D341Med (cell line): ENCODE results near the gene ANKS1B.

ENCODE experiments used
- DNase-seq: peaks from one replicate; pipeline ENCODE4 v3.0.0; 2012; ENCODE audit warnings: low spot score

The ANKS1B gene

DNA sequence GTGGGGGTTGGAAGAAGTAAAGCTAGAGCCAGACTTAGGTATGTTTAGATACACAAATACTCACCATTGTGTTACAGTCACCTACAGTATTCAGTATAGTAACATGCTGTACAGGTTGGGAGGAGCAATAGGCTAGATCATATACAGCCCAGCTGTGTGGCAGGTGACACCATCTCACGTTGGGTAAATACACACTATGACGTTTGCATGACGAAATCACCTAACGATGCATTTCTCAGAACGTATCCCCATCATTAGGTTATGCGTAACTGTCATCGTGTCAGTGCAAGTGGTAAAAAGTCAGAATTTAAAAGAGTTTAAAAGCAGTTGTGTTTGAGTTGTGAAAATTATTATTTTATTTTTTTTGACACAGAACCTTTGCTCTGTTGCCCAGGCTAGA lies 1172.5 kb downstream of the ANKS1B start:
- DNase-seq = no peak

DNA sequence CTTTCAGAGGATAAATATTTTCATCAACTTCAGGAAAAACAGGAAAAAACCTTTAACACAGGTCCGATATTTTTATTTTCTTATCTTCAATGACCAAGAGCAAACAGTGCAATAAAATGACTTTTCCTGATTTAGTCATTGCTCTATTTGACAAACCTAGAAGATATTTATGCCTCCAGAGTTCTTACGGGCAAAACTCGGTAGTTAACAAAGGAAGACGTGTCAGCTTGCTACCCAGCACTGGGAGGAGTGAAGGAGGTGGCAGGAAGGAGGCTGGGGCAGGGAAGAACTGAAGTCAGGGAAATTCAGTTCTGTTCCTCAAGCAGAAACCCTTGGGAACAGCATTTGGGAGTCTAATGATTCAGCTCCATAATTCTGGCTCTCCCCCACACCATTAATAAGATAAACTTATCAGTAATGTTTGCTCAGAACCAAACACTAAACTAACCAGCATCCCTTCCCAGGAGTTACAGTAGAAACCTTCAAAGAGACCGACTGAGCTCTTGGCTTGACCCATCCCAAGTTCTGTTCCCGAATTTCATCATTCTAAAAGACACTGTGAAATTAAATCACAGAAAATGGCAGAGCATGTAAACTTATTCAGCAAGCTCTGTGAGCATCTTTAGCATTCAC lies 1176.4 kb downstream of the ANKS1B start:
- no peak for DNase-seq

DNA sequence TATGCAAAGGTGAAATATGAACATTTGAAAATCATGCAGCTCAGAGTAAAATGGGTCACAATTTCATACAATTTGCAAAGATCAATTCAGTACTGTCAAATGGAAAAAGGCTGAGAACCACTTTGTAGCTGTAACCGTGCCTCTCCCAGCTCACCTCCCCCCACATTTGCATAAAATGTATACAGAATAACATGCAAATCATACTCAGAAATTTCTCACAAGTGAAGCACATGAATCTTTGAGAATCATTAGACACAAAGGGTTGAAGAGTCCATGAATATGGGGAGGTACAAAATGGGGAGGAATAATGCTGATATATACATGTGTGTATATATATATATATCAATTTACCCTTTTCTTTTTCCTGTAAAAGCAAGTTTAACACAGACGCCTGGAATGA lies 1177.5 kb downstream of the ANKS1B start:
- no peak for DNase-seq

DNA sequence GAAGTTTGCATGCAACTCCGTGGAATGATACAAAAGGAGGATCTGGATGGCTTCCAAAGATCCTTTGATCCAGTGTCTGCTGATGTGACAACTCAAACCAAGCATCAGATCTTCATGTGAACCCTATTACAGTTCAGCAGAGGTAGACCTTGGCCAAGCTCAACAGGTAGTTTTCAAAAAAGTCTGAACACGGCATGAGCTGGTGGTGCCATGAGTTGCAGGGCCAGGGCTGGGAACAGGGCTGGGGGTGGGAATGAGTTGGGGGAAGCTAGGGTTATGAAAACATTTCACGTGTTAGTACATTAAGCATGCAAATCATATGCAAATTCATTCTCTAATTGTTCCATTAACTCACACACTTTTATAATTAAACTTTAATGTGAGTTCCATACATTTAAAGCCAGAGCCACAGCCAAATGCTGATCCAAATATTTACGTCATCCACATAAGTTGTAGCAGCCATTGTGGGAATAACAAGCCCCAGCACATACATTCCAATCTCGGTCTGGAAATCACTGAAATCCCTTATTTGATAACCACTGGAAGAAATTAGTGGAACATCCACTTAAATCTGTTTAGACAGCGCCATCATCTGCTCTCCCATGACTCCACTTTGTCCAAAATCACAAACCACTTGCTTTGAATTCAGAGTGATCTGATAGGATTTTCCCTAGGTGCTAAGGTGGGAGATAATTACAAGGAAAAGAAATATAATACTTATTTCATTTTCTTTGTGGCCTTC lies 1181.1 kb downstream of the ANKS1B start:
- DNase-seq = no peak

DNA sequence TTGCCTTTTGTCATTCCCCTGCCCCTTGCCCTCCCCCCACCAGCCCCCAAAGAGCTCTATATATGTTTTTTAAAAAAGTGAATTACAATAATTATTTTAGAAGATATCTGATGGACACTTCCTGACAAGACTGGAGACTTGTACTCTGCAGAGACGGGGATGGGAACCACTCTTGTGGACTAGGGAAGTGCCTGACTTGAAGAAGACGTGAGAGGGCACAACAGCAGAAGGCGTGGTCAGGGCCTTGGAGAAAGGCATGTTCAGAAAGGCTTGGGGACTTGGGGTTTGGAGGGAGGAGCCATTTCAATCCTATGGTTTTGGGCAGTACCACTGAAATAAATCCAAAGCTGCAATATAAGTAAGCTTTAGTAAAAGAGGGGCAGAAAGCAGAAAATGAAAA lies 1184.9 kb downstream of the ANKS1B start:
- DNase-seq = no peak

DNA sequence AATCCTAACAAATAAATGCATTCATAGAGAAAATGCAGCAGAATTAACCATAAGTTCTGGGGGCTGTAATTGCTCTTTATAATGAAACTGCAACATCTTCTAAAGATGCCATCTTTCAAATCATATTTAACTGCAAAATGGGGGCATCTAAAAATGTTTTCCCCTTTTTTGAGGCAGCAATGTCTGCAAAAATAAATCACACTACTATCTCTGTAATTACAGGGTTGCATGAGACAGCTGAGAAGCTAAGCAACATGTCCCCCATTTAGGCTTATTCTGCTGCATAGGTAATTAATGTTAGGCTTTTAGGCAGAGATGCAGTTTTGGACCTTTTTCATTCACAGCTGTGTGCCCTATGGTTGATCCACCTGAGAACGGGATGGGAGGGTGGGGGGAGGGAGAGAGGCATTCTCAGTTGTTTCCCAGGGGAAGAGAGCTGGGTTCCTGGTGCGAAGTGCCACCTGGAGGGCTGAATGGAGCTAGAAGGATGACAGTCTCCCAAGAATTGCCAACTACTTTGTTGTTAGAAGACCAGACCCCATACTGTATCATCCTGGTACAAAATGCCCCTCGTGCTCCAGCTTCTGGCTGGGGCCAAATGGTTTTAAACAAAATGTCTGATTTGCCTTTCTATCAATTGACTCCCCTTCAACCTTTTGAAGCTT lies 1185.5 kb downstream of the ANKS1B start:
- DNase-seq = no peak

DNA sequence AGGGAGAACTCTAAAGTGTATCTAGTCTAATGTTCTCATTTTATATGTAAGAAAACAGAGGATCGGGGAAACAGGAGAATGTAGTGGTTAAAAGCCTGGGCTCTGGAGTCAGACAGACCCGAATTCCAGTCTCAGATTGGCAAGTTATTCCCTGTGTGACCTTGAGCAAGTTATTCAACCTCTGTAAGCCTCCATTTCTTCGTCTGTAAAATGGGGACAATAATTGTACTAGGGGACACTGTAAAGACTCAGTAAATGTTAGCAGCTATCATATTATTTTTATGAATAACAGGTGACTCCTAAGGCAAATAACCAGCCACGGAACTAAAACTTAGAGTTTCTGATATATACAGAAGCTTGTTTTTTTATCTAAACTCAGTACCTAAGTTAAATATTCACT lies 1187.5 kb downstream of the ANKS1B start:
- DNase-seq = no peak

DNA sequence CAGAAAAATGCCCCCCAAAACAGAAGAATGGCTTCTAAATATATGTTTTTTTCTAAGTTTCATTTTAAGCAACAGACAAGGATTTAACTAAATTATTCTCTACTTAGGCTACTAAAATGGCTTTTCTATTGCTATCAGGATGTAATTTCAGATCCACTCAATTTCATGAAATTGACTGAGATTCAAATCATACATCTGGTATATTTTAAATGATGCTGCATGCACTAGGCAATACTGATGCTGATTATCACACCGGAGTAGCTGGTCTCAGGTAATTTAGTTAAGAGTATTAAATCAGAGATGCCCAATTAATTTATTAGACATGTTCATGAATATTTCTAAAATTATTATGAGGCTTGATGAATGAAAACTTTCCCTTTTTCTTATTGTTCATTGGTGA lies 1188.0 kb downstream of the ANKS1B start:
- DNase-seq = no peak

DNA sequence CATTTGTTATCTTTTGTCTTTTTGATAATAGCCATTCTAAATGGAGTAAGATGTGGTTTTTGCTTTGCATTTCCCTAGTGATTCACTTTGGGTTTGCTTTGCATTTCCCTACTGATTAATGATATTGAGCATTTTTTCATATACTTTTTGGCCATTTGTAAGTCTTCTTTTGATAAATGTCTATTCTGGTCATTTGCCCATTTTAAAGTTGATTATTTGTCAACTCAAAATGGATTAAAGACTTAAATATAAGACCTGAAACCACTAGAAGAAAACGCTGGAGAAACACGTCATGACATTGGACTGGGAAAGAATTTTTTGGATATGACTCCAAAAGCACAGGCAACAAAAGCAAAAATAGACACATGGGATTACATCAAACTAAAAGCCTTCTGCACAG lies 1191.6 kb downstream of the ANKS1B start:
- no peak for DNase-seq

DNA sequence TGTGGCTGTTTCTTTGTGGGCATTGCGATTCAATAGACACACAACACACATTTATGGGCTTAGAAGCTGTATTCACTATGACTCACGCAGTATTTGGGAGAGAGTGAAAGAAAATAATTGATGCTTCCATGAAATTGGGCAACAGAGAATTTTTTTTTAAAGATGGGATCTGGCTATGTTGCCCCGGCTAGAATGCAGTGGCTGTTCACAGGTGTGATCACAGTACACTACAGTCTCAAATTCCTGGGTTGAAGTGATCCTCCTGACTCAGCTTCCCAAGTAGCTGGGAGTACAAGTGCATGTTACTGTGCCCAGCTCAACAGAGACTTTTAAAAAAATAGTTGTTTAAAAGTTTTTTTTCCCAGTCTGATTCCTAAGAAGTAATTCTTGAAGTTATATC lies 1193.3 kb downstream of the ANKS1B start:
- DNase-seq = no peak

DNA sequence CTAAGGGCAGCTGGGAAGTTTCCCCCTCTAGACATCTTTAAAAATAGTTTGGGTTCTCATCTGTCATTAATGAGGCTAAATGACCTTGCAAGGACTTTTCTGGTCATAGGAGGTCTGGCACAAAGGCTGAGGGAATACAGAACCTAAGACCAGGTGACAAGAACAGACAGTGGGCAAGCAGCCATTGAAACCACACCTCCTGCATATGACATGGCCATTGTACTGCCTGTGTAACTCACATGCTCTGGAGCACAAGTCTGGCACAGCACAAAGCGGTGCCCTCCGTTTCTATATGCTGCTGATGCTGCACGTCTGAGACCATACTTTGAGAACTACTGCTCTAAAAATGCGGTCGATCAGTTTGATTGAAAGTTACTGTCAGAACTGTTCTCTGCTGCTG lies 1196.3 kb downstream of the ANKS1B start:
- DNase-seq = no peak

DNA sequence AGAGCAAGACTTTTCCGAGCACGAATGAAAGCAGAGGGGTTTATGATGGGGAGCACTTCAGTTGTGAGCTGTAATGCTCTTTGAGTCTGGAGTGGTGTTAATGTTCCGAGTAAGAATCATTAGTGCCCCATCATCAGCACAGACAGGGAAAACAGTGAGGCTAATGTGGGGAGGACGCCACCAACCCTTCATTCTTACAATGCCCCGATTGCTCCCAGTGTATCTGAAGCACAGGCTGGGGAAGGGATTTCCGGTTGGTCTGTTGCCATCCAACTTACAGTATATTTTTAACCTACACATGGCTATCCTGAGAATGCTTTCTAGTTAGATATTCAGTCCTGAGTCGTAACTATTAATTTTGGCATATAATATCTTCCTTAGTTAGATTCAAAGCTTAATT lies 1198.1 kb downstream of the ANKS1B start:
- DNase-seq = no peak

DNA sequence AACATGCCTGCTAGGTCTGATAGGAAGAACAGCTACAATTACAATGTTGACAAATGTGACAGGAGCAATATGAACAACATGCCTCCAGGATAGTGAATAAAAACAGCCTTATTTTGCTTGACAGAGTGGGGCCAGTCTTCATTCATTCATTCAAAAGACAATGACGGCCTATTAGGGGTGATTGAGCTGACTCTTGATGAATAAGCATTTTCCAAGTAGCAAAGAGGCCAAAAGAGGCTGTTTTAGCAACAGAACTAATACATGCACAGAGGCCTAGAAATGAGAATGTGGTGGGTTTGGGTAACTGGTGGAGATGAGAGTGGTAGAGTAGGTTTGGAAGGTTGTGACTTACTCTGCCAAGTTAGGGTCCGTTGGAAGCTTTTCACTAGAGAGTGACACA lies 1201.3 kb downstream of the ANKS1B start:
- no peak for DNase-seq

DNA sequence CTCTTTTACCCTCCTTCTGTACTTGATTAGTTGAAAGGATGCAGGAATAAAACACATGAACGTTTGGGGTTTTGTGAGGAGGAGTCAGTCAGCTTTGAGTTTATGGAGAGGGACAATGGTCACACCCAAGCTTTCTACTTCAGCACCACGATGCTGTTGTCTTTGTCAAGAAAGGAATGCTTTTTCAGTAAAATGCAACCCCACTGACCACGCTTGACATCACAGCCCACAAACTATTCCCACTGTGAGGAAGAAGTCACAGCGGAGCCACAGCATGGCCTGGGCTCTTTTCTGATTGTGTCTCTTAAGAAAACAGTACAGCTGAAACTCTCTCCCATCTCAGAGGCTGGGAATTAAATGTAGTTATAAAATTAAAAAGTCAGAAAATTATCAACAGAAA lies 1204.5 kb downstream of the ANKS1B start:
- no peak for DNase-seq

DNA sequence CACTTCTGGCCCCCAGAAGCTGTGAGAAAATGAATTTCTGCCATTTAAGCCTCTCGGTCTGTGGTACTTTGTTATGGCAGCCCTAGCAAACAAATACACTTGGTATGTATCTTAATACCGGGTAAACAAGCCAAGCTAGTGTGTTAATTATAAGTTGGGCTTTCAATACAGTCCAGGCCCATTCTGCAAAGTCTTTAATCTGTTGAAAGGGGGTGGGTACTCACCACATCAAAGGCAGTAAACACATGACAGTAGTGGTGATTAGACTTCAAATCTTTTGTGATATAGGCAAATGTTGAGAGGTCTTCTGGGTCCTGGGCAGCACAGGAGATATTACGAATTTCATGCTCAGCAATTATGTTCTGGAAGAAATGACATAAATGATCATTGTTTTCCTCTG lies 1211.9 kb downstream of the ANKS1B start:
- DNase-seq = no peak

DNA sequence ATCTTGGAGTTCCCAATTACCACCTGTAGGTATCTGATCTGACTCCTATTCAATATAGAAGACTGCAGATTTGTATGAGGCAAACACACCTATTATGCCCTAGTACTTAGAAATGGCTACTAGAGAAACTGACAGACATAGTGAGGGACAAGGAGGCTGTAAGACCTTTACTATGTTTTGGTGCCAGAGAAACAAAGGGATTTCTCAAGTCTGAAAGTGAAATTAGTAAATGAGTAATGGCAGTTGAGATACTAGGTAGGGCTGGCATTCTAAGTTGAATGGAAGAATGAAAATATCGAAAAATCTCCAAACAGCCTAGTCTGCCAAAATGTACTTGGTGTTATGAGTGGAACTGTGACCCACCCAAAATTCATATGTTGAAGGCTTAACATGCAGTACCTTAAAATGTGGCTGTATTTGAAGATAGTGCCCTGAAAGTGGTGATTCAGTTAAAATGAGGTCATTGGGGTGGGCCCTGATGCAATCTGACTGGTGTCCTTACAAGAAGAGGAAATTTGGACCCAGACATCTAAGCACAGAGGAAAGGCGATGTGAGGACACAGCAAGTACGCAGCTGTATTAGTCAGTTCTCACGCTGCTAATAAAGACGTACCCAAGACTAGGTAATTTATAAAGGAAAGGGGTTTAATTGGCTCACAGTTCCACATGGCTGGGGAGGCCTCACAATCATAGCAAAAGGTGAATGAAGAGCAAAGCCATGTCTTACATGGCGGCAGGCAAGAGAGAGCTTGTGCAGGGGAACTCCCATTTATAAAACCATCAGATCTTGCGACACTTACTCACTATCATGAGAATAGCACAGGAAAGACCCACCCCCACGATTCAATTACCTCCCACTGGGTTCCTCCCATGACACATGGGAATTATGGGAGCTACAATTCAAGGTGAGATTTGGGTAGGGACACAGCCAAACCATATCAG lies 1212.7 kb downstream of the ANKS1B start:
- DNase-seq = no peak

DNA sequence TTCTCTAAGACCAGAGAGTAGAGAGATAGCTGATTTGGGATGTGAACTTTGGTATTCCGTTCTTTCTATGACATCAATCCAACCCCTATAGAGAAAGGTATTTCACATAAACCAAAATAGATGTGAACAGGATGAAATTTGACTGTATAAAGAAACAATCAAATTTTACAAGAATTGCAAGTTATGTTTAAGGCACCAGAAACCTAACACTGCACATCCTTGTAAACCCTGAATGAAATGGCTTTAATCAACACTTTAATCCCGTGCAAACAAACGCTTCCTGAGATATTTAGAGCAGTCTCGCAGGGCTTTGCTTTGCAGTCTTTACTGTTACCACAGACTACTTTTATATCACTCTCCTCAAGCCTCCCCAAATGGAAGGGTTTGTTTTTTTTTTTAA lies 1214.5 kb downstream of the ANKS1B start:
- no peak for DNase-seq

DNA sequence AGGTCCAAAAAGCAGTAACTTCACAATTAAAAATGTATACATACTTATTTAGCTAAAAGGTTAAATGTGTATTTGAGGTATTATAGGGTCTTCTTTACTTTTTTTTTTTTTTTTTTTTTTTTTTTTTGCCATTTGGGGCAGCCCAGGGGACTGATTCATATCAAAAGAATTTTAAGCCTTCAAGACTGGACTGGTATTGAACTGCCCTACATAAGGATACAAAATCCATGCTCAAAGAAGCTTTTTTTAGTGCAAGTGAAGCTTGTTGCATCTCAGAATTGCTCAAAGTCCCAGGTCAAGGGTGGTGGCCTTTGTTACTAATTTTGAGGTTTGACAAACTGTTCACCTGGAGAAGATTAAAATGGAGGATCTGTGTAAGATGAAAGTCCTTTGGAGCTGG lies 1215.7 kb downstream of the ANKS1B start:
- DNase-seq = no peak

DNA sequence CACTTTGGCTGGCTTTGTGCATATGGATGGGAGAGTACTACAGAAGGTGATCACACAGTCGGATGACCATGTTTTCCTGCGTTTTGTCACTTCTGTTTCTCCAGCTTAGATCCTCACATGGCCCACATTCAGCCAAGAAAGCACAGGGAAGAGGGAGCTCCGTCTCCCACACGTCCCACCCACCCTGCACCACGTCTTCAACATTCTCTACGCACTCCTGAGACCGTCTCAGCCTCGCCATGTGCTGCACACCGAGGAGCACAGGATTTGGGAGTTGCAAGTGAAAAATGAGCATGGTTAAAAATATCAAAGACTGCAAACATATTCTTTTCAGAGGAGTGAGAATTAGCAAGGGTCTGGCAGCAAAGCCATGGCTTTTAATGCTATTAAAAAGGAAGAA lies 1217.5 kb downstream of the ANKS1B start:
- DNase-seq = no peak

DNA sequence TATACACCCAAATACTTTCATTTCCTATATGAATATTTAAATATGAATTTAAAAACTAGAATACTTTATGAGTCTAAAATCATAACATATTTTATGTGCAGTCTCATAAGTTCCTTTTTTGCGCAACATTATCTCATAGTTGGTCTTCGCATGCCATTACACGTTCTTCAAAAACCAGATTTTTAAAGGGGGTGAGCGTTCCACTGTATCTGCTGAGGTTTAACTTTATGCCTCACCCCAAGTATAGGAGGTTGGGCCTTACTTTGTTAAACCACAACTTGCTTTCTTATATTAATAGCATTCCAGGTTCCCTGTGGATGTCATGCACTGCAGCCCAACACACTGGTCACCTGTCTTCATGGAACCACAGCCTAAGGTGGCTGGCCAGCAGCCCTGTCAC lies 1221.1 kb downstream of the ANKS1B start:
- DNase-seq = no peak

DNA sequence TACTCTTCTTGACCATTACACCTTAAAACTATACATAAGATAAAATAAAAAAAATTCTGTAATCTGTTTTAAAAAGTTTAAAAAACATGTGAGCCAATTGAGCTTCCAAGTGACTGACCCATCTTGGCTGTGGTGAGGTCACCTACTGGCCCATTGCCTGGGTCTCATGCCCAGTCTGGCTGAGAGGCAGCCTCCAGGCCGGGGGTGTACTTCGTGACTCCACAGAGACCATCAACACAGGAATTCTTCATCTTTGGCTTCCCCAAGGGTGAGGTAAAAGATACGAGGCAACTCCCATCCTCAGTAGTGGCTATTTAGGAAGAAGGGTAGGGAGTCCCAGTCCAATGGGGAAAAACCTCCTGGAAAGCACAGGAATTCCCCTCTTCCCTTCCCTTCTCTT lies 1226.4 kb downstream of the ANKS1B start:
- DNase-seq = no peak

DNA sequence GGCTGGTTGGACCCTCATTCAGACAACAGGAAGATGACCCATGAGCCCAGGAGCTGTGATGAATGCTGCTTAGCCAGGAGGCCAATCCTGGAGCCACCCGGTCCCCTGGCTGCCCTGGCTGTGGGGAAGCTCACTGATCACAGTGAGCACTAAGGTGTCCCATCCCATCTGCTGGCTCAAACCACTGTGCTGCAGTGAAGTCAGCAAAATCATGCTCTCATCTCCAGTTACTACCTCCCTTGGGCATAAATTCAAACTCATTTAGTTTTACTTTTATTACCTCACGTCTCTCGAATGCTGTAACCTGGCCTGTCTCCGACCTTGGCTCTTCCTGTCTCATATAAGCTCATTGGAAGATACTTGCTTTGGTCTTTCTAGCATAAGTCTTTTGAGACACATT lies 1227.3 kb downstream of the ANKS1B start:
- no peak for DNase-seq
